Activated CD4-positive, CD25-positive, alpha-beta regulatory T cell (primary cell): ENCODE results near the gene GABPB2.

ENCODE experiments used
- DNase-seq, 4 experiments: peaks; one replicate each; lab custom pipeline; 2025; lab: John Stamatoyannopoulos, UW

Gene GABPB2

DNA sequence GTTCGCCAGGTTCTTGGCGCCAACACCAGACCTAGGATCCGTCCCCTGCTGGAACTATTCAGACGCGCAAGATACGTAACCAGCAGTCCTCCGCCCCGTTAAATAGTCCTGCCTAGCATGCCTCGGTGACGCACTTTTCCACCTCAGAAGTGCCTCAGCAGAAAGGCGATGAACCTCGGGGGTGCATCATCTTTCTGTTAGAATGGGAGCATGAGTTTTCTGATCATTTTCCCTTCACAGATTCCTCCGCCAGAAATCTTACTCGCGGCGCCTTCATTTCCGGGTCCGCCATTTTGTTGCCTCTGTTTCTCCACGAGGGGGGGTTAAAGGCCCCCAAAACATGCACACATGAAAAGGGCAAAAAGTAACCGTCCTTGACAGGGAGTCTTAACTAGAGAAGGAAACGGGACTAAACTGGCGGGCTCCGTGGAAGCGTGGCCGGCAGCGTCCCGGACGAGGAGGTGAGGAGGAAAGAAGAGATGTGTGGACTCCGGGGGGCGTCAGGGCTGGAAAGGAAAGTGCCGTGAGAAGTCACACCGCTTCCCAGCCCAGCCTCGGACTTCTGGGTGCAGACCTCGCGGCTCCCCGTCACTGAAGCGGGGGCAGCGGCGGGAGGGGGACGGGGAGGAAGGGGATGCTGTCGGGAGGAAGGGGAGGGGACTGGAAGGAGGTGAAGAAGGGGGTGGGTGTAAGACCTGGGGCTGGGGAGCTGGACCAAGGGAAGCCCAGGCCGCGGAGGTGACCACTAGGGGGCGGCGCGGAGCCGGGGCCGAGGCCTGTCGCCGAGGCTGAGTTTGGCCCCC lies at the start of gene GABPB2:
GABPB2 (plus strand) TSS at position 288 of the 803 bp plus-strand sequence. CDS start 17,429 bp downstream, outside the sequence.
- DNase-seq: peak; percentile 70 to 79 (median 75)

DNA sequence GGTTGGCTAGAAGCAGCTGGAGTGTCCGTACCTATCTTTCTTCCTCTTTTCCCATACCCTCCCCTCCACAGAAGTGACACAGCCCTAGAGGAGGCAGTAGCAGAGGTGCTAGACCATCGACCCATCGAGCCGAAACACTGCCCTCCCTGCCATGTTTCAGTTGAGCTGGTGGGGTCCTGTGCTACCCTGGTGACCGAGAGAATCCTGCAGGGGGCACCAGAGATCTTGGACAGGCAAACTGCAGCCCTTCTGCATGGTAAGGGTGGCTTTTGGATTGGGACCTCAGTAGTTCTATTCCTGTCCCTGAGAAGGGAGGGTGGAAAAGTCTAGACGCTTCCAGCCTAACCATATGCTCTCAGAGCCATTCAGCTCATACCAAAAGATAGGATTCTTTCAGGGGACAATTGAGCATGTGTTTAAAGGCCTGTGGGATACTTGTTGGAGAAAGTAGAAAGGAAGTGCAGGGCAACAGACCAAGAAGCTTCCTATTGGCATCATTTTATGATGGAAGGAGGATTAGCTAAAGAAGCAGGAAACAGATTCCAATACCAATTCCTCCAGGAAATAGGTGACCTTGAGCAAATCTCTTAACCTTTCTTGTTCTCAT lies 45.9 kb upstream of the GABPB2 start:
- DNase-seq: peak; percentile 56 to 84 (median 72)

DNA sequence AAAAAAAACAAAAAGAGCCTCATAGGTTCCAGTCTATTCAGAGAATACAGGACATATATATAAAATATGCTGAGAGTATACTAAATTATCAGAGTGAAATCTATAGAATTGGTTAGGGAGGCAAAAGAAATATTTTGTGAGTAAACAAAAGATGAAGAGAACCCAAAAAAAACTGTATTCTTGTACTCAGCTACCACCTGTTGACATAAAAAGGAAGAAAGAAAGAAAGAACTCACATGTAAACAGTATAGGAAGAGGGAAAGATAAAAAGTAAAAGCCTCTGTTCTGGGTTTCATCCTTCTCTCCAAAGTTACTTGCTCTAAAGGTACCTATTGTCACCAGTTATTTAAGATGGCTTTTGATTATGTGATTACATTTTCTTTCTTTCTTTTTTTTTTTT lies 44.1 kb upstream of the GABPB2 start:
- DNase-seq: no peak

DNA sequence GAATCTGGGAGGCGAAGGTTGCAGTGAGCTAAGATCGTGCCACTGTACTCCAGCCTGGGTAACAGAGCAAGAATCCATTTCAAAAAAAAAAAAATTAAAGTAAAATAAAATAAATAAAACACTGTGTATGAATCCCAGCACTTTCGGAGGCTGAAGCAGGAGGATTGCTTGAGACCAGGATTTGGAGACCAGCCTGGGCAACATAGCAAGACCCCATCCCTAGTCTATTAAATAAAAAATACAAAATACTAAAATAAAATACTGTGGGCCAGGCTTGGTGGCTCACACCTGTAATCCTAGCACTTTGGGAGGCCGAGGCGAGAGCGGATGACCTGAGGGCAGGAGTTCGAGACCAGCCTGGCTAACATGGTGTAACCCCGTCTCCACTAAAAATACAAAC lies 38.4 kb upstream of the GABPB2 start:
- no peak for DNase-seq

DNA sequence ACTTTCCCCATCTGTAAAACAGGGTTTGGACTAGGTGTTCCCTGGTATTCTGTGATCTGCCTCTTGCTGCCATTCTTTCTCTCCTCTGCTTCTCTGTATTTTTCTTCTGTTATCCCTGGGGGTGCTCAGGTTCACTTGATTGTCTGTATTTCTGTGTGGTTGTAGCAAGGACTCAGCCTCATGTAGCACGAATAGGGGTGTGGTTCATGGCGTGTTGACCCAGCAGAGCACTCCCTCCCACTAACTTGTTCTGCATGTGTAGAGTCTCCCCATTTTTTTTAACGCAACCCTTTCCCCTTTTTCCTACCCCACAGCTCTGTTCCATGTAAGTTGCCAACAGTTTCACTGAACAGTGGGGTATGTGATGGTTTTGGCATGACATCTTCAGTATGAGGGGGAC lies 35.4 kb upstream of the GABPB2 start:
- no peak for DNase-seq

DNA sequence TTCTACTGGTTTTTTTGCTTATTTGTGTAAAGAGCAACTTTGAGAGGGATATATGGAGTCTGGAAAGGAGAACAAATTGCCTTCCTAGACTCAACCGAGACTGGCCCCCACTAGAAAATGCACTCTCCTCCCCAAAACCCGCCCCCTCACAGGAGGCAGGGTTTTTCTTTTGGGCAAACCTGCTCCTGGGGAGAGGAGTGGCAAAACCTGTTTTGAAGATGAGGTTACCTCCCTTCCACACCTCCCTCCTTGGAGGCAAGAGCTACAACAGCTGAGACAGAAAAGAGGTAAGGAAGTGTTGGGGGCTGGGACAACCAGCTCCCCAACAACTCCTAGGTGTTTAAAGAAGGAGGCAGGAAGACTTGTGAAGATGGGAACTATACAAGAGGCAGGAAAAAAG lies 34.2 kb upstream of the GABPB2 start, which contains the start of gene BNIPL:
BNIPL (plus strand) TSS at position 231 of the 400 bp plus-strand sequence; CDS start at position 371, 140 bp downstream.
- no peak for DNase-seq

DNA sequence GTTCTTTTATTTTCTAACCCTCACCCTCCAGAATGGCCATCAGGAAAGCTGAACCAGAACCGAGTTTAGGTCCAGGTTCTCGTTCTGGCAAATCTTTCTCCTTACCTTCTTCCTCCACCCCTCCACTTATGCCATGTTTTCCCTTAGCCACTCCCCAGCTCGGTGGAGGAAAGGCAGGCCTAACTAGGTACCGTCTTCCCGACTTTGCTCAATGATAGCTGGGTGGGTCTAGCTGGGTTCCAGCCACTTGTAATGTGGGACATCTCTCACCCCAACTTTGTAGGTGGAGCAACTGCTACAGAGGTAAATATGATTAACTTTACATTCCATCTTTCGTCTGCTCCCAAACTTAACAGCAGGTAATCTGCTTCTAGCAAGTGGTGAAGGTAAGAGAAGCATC lies 33.5 kb upstream of the GABPB2 start:
- DNase-seq: no peak

DNA sequence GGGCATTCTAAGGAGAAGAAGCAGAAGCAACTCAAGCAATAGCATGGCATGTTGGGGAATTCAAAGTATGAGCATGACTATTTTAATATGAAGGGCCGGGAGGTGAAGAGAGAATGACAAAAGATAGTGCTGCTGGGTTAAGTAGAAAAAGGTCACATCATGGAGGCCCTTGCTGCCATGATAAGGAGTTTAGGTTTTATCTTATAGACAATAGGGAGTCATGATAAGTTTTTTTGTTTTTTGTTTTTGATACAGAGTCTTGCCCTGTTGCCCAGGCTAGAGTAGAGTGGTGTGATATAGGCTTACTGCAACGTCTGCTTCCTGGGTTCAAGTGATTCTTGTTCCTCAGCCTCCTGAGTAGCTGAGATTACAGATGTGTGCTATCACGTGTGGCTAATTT lies 31.0 kb upstream of the GABPB2 start:
- DNase-seq: no peak

DNA sequence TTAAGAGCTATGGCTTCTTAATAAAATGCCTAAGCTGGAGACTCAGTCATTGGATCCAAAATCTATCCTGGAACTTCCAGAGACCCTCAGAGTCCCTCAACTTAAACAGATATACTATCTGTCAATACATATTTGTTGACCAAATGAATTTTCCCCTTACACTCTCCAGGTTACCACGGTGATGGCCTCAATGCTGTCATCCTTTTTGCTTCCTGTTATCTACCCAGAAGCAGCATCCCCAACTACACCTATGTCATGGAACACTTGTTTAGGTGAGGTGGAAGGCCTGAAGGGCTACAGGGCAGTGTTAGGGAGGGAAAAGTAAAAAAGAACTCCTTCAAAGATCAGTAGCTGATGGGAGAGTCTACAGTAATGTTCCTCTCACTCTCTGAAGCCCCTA lies 27.4 kb upstream of the GABPB2 start:
- no peak for DNase-seq

DNA sequence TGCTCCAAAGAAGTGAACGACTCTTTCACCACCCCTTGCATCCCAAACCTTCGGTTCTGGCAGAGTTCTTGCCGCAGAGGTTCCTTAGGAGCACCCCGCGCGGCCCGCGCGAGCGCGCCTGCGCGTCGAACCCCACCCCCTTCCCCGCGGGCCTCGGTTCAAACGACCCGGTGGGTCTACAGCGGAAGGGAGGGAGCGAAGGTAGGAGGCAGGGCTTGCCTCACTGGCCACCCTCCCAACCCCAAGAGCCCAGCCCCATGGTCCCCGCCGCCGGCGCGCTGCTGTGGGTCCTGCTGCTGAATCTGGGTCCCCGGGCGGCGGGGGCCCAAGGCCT lies 23.0 kb upstream of the GABPB2 start, which contains the start of gene C1orf56:
C1orf56 (plus strand) TSS at position 161 of the 334 bp plus-strand sequence; CDS start at position 258, 97 bp downstream.
- peak in 3 of 4 experiments; percentile 30 to 39 (median 31) for DNase-seq

DNA sequence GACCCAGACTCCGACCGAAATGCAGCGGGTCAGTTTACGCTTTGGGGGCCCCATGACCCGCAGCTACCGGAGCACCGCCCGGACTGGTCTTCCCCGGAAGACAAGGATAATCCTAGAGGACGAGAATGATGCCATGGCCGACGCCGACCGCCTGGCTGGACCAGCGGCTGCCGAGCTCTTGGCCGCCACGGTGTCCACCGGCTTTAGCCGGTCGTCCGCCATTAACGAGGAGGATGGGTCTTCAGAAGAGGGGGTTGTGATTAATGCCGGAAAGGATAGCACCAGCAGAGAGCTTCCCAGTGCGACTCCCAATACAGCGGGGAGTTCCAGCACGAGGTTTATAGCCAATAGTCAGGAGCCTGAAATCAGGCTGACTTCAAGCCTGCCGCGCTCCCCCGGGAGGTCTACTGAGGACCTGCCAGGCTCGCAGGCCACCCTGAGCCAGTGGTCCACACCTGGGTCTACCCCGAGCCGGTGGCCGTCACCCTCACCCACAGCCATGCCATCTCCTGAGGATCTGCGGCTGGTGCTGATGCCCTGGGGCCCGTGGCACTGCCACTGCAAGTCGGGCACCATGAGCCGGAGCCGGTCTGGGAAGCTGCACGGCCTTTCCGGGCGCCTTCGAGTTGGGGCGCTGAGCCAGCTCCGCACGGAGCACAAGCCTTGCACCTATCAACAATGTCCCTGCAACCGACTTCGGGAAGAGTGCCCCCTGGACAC lies 22.5 kb upstream of the GABPB2 start:
- DNase-seq: peak in 2 of 4 experiments; percentile 9 to 25

DNA sequence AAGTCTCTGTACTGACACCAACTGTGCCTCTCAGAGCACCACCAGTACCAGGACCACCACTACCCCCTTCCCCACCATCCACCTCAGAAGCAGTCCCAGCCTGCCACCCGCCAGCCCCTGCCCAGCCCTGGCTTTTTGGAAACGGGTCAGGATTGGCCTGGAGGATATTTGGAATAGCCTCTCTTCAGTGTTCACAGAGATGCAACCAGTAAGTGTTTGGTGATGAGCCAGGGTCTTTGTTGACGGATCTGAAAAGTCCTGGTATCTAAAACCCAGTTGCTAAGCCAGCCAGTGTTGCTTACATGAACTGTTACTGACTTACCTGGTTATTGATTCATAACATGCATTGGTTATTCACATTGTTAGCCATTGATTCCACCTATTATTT lies 21.9 kb upstream of the GABPB2 start:
- DNase-seq: no peak

DNA sequence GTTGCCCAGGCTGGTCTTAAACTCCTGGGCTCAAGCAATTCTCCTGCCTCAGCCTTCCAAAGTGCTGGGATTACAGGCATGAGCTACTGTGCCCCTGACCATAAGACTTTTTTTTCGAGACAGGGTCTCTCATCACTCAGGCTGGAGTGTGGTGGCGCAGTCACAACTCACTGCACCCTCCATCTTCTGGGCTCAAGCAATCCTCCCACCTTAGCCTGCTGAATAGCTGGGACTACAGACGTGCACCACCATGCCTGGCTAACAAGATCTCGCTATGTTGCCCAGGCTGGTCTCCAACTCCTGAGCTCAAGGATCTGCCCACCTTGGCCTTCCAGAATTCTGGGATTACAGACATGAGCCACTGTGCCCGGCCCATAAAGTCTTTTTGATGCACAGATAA lies 21.1 kb upstream of the GABPB2 start:
- no peak for DNase-seq

DNA sequence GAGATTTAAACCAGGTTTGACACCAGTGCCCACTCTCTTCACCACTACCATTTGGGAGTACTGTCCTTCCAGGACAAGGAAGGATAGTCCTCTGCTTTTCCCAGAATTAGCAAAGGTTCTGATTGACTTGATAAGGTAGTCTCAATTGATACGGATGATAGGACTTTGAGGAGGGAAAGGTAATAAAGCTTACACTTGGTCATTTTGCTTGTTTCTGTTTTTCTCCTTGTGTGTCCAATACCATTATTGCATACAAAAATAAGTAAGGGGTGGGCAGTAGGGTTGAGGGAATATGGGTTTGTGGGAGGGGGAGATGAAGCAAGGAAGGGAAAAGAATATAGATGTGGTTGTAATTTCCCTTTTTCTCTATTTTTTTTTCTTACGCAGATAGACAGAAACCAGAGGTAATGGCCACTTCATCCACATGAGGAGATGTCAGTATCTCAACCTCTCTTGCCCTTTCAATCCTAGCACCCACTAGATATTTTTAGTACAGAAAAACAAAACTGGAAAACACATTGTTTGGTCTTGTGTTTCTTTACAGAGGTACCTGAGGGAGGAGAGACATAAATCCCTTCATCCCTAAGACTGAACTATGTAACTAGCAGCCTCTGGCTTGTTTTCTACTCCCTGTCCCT lies 20.4 kb upstream of the GABPB2 start:
- DNase-seq: no peak

DNA sequence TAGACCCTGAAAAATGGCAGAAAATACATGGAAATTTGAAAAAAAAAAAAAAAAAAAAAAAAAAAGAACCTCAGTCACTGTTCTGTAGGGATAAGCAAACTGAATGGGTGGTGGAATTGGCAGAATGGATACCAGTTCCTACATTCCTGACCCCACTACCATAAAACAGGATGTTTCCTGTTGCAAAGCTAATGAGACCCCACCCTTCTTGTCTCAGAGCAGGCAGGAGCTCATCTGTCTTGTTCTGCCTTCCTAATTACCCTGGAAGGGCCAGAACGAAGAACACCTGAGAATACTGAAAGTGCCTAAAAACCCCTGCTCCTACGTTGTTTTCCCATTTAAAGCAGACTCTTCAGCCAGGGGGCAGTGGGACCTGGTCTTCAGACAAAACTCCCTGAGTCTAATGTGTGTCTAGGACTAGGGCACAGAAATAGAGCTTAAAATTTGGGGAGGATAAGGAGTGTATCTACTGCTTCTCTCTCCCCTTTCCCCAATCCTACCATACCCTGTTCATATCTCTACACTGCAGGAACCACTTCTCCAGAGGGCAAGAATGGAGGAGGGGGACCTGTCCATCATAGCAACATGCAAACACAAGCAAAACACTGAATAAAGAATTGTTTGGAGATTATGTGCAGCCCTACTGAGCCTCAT lies 19.1 kb upstream of the GABPB2 start:
- no peak for DNase-seq

DNA sequence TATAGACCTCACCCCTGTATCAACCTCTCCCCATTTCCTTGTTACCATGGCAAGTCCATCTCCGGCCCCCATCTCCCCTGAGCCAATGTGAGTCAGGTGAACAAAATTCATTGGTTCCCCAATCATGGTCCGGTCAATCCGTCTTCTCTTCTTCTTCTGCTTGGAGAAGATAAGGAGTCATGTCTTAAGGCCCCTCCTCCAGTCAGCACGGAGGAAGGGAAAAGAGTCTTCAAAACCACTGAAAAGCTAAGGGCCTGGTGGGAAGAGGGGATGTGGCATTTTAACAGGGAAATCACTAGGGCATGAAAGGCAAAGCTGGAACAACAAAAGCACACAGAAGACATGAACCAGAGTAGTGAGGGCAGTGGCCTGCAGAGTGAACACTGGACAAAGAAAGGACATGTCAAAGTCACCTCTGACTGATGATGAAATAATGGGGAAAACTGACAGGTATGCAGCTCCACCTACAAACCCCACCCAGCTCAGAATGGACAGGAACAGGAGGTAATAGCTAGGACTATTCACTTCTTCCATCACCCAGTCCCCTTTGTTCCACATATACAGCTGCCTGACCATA lies 15.5 kb upstream of the GABPB2 start:
- DNase-seq: no peak

DNA sequence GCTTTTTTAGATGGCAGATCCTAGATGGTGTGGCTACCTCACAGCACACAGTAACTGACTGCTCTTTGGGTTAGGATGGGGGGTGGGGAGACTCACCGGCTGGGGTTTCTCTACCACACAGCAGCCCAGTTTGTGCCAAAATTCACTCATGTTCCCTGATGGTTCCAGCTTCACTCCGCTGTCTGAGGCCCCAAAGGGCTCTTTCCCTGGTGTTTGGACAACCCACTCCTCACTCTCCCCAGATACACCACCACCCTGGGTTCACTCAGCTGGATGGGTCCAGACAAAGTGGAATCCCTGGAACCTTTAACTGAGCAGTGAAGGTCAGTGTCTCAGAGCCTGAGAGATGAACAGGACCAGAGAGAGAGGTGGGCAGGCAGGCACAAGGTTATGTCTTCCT lies 15.0 kb upstream of the GABPB2 start:
- no peak for DNase-seq

DNA sequence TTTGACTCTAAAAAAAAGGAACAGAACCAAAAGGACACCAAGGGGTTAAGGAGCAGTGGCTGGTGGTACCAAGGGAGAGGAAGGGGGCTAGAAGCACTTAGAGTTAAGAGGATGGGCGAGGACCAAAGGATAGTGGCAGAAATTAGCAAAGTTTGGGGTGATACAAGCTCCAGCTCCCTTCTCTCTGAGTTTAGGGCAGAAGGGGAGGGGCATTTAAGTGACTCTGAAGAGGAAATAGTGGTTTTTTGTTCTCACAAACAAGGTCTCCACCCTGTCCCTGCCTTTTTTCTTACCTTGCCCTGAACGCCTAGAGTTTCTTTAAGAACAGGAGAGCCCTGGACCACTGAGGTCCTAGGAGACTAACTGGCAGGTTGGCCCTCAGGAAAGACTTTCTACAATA lies 14.4 kb upstream of the GABPB2 start:
- no peak for DNase-seq

DNA sequence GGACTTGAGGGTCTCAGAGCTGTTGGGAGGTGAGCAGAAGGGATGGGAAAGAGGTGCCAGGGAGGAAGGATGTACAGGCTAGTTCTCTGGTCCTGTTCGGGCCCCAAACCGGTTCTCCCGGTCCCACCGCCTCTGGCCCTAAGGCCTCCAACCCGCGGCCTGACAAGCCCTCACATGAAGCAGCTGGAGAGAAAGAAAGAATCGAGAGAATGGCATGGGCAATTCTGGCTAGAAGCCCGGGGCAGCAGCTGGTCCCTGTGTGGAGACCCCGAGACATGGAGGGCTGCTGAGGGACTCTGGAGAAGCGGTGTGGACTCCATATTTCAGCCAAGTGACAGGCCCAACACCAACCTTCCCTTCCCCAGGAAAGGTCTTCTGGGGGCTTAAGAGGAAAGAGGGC lies 11.9 kb upstream of the GABPB2 start:
- no peak for DNase-seq

DNA sequence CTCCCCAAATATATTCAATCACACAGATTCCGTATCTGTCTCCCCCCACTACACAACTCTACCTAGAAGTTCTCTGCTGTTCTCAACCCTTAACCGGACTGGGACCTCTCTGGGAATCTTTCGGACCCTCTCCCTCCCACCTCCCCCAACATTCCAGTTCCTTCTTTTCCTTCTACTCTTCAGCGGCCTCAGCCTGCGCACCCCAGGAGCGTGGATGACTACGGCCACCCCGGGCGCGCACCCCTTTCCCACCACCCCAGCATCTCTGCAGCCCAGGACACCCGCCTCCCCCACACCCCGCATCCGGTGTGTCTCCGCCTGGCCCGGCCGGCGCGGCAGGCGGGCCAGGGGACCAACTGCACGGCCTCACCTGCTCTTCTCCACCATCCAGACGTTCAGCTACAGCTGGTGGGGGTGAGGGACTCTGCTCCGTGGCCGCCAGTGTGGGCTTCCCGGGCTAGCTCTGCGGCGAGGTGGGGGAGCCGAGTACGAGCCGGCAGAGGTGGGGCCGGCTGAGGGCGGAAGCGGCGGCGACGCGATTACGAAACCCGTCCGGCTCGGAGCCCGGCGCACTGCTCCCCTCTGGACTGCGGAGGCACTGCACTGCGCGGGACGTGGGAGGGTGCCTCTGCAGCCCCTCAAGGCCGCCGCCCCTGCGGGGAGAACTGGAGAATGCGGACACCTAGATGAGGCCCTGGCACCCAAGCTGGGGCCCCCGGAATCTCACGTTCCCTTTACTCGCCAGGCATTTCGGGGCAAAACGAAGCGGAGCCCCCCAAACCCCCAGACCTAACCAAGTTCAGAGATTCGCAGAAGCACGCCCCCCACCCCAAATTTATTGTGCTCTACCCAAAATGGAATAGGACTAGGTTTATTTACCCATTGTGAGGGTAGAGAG lies 11.2 kb upstream of the GABPB2 start, which contains the start of gene CDC42SE1:
CDC42SE1 (minus strand) TSS at position 514 of the 898 bp plus-strand sequence. CDS start 3,892 bp downstream, outside the sequence.
- DNase-seq: peak; percentile 52 to 79 (median 70)
